ENCODE data around the gene CAPN9.

- TF ChIP-seq CREB1 (IDR thresholded peaks at IDR 0.05; ENCODE audit: low read depth), result no peak
- no peak for TF ChIP-seq TAF1 (IDR thresholded peaks at IDR 0.05; ENCODE audit: low read depth)
- TF ChIP-seq FOXM1 (IDR thresholded peaks at IDR 0.05; ENCODE audit: borderline replicate concordance, low read depth), result no peak
- no peak for TF ChIP-seq NFIC (IDR thresholded peaks at IDR 0.05)
- TF ChIP-seq, protein P1, sequence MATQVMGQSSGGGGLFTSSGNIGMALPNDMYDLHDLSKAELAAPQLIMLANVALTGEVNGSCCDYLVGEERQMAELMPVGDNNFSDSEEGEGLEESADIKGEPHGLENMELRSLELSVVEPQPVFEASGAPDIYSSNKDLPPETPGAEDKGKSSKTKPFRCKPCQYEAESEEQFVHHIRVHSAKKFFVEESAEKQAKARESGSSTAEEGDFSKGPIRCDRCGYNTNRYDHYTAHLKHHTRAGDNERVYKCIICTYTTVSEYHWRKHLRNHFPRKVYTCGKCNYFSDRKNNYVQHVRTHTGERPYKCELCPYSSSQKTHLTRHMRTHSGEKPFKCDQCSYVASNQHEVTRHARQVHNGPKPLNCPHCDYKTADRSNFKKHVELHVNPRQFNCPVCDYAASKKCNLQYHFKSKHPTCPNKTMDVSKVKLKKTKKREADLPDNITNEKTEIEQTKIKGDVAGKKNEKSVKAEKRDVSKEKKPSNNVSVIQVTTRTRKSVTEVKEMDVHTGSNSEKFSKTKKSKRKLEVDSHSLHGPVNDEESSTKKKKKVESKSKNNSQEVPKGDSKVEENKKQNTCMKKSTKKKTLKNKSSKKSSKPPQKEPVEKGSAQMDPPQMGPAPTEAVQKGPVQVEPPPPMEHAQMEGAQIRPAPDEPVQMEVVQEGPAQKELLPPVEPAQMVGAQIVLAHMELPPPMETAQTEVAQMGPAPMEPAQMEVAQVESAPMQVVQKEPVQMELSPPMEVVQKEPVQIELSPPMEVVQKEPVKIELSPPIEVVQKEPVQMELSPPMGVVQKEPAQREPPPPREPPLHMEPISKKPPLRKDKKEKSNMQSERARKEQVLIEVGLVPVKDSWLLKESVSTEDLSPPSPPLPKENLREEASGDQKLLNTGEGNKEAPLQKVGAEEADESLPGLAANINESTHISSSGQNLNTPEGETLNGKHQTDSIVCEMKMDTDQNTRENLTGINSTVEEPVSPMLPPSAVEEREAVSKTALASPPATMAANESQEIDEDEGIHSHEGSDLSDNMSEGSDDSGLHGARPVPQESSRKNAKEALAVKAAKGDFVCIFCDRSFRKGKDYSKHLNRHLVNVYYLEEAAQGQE (IDR thresholded peaks at IDR 0.05; ENCODE audit: low read depth), result no peak
- no peak for TF ChIP-seq TCF12 (IDR thresholded peaks at IDR 0.05; ENCODE audit: low read depth)
- TF ChIP-seq MAX (IDR thresholded peaks at IDR 0.05), result no peak
- peak; percentile 75 for TF ChIP-seq RAD21 (IDR thresholded peaks at IDR 0.05; ENCODE audit: low read depth)
- TF ChIP-seq, protein P2, sequence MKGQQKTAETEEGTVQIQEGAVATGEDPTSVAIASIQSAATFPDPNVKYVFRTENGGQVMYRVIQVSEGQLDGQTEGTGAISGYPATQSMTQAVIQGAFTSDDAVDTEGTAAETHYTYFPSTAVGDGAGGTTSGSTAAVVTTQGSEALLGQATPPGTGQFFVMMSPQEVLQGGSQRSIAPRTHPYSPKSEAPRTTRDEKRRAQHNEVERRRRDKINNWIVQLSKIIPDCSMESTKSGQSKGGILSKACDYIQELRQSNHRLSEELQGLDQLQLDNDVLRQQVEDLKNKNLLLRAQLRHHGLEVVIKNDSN (IDR thresholded peaks at IDR 0.05), result no peak
- peak; percentile 77 for TF ChIP-seq TEAD4 (IDR thresholded peaks at IDR 0.05)
- no peak for TF ChIP-seq YY1 (IDR thresholded peaks at IDR 0.05; ENCODE audit: low read depth)
- TF ChIP-seq CEBPB (IDR thresholded peaks at IDR 0.05), result peak; percentile 88
- TF ChIP-seq EP300 (IDR thresholded peaks at IDR 0.05; ENCODE audit: borderline replicate concordance), result peak; percentile 53; the same call in 1 of the 2 replicates
Observed at GRCh38 chr1:230772457-230773395, 25.5 kb downstream of the CAPN9 start.

All from Ishikawa (cell line).